Ectodermal cell (in vitro differentiated cells): ENCODE measurements around the gene ZC3H12C.

Experiments
- H3K27ac ChIP-seq: 2 replicates; pipeline ENCODE4 v1.7.0; 2013; ENCODE audit warnings: mild to moderate bottlenecking, low read depth, low read length; ENCODE audit not compliant: insufficient read depth, poor library complexity, severe bottlenecking
- H3K27me3 ChIP-seq: 2 replicates; pipeline ENCODE4 v1.7.0; 2013; ENCODE audit warnings: mild to moderate bottlenecking, low read length; ENCODE audit not compliant: insufficient read depth, control insufficient read depth, poor library complexity, severe bottlenecking
- H3K36me3 ChIP-seq: one replicate; pipeline ENCODE4 v1.7.0; 2013; ENCODE audit warnings: low read length; ENCODE audit not compliant: control insufficient read depth, insufficient read depth
- H3K4me1 ChIP-seq: one replicate; pipeline ENCODE4 v1.7.0; 2013; ENCODE audit warnings: low read length; ENCODE audit not compliant: control insufficient read depth, insufficient read depth
- H3K4me3 ChIP-seq: 2 replicates; pipeline ENCODE4 v1.7.0; 2013; ENCODE audit warnings: low read depth, low read length, control low read depth; ENCODE audit not compliant: insufficient read depth
- H3K9me3 ChIP-seq: 2 replicates; pipeline ENCODE4 v1.7.0; 2013; ENCODE audit warnings: mild to moderate bottlenecking, low read length, moderate library complexity; ENCODE audit not compliant: control insufficient read depth
- WGBS, 2 experiments: methylation state at CpG; one replicate each; pipeline ENCODE4 v1.1.7; 2013; ENCODE audit warnings: missing lambda C conversion rate in 2 of 2; 5-methylcytosine and 5-hydroxymethylcytosine counted together

The ZC3H12C gene

DNA sequence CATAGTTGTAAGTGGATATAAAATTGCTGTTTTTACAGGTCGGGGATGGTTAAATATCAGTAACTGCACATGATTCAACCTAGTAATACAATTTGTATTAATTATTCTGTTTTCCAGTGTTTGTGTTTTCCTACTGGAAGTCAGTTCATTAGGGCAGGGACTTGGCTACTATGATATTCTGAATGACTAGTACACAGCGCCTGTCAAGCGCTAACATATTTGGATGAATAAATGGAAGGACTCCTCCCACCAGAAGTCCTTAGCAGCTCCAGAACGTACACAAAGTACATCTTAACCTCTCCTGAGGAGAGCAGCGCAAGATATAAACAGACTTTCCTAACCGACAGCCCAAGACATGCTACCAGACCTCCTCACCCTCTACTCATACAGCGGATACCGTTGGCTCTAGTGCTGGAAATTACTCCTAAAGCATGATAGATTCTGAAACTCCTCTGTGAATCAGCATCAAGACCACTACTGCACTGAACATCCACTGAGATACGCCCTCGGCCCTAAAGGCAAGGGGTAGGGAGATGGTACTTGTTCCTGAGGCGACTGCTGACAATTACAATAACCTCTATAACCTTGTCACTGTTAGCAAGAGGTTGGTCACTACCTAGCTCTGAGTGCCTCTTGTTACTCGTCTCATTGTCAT lies 124.2 kb downstream of the ZC3H12C start:
- Histone ChIP-seq H3K9me3 (no peaks in the 10 kb centered on the region), H3K4me1 (no peaks in the 10 kb centered on the region), H3K27ac (no peak overlapping the region), H3K4me3 (no peak overlapping the region), H3K36me3 (no peaks in the 10 kb centered on the region), H3K27me3 (no peaks in the 10 kb centered on the region)
- WGBS, 2 experiments: 93% methylated on average over 10 to 11 of the region's 12 CpGs

DNA sequence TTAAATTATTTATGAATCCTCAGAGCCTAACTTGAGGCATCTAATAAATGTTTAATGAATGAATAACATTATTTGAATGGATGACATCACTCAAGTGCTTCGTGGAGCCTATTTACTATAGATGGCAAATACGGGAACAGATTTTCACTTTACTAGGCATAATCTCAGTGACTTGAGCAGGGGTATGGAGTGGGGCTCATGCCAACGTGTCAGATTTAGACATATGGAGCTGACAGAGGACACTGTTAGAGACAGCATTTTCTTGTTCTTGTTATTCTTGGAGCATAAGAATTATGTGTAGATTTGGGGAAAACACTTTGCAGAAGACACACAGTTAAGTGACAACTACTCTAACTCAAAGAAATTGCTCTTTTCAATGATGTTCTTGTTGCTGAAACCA lies 124.7 kb downstream of the ZC3H12C start:
- WGBS, 2 experiments: 88 to 94% methylated on average over 3 of the region's 3 CpGs
- H3K4me3 ChIP-seq: no peak overlapping the region
- H3K27me3 ChIP-seq: no peaks in the 10 kb centered on the region
- no peaks in the 10 kb centered on the region for H3K4me1 ChIP-seq
- H3K36me3 ChIP-seq: no peaks in the 10 kb centered on the region
- no peak overlapping the region for H3K27ac ChIP-seq
- no peaks in the 10 kb centered on the region for H3K9me3 ChIP-seq

GRCh38 chr11:110219006-110219785 lies 126.0 kb downstream of the ZC3H12C start:
- no peaks in the 10 kb centered on the region for H3K4me1 ChIP-seq
- no peaks in the 10 kb centered on the region for H3K9me3 ChIP-seq
- H3K4me3 ChIP-seq: no peak overlapping the region
- WGBS, 2 experiments: 93 to 95% methylated on average over 4 of the region's 4 CpGs
- H3K27me3 ChIP-seq: no peaks in the 10 kb centered on the region
- H3K27ac ChIP-seq: no peak overlapping the region
- no peaks in the 10 kb centered on the region for H3K36me3 ChIP-seq
